Stomach (tissue), 9 donors: ENCODE results near the gene PRKCB. TPM values are rescaled to one million over a fixed set of nuclear protein-coding genes. Genes with fewer than 3 reads are reported as not detected.

Source experiments
- DNase-seq, 2 donors: peaks; one replicate each; pipeline versions ENCODE4 v3.0.0 to v3.0.0-alpha.2; 2013 to 2019
- H3K27ac ChIP-seq, 5 donors: fragments of 200-600 bp in 4 of 5; sonication (generic) in 4 of 5; one replicate each; pipeline ENCODE4 v1.5.1; 2013 to 2019; ENCODE audit warnings: mild to moderate bottlenecking in 1 of 5, moderate library complexity in 1 of 5
- H3K27me3 ChIP-seq, 3 donors: fragments of 200-600 bp; sonication (generic); one replicate each; pipeline ENCODE4 v1.5.1; 2017 to 2019; ENCODE audit warnings: mixed run types in 1 of 3
- H3K36me3 ChIP-seq, 4 donors: fragments of 200-600 bp; sonication (generic); 1 replicate in 3 of 4; 2 replicates in 1 of 4; pipeline ENCODE4 v1.5.1; 2016 to 2019
- H3K4me1 ChIP-seq, 4 donors: fragments of 200-600 bp; sonication (generic); one replicate each; pipeline ENCODE4 v1.5.1; 2016 to 2019
- H3K4me3 ChIP-seq, 4 donors: fragments of 200-600 bp; sonication (generic) in 3 of 4; one replicate each; pipeline ENCODE4 v1.5.1; 2016 to 2019; ENCODE audit warnings: mild to moderate bottlenecking in 1 of 4
- H3K9me3 ChIP-seq, 4 donors: fragments of 200-600 bp; sonication (generic); one replicate each; pipeline ENCODE4 v1.5.1; 2016 to 2019
- EP300 ChIP-seq: sonication (generic); formaldehyde crosslinking; IDR thresholded peaks from one replicate; pipeline ENCODE4 v1.6.1; 2017; ENCODE audit warnings: antibody characterized with exemption
- POLR2A ChIP-seq, 4 donors: fragments of 450-650 bp; IDR thresholded peaks; one replicate each; pipeline ENCODE4 v1.6.1; 2016; ENCODE audit warnings: antibody characterized with exemption in 4 of 4, control low read depth in 2 of 4, mild to moderate bottlenecking in 1 of 4, moderate library complexity in 1 of 4
- POLR2AphosphoS5 ChIP-seq, 3 donors: sonication (generic); formaldehyde crosslinking; IDR thresholded peaks; one replicate each; pipeline ENCODE4 v1.6.1; 2016; ENCODE audit warnings: antibody characterized with exemption in 3 of 3
- WGBS, 5 donors: extraction: QIAGEN DNeasy Blood & Tissue Kit in 3 of 5; methylation state at CpG; one replicate each; pipeline versions ENCODE4 v1.1.5 to v1.1.7; 2013 to 2018; 5-methylcytosine and 5-hydroxymethylcytosine counted together
- intact Hi-C: fragments of 100-400 bp; cut with DNase I; formaldehyde crosslinking; loops from one replicate; pipeline ENCODE4 v1.15.1; 2023; ENCODE audit warnings: low total_unique reads
- polyA plus RNA-seq, 3 donors: library from polyadenylated mRNA; stranded (reverse); fragments of 200-250 nt; gene quantifications; one replicate each; pipeline ENCODE4 v1.2.3, GENCODE V29; 2013
- total RNA-seq, 5 donors: library from RNA; depleted of rRNA; stranded (reverse); fragments of >200 nt; gene quantifications; one replicate each; pipeline versions ENCODE4 v1.1.0 to v1.2.3, GENCODE V29; 2014 to 2016
- TF ChIP-seq, protein P1 (sequence below), 7 experiments: fragments of 450-650 bp in 4 of 7; fragments of 200-600 bp in 3 of 7; sonication (generic) in 3 of 7; IDR thresholded peaks; one replicate each; pipeline ENCODE4 v1.5.1; 2016 to 2019; ENCODE audit warnings: antibody characterized with exemption in 7 of 7, control low read depth in 2 of 7, mild to moderate bottlenecking in 1 of 7
- donor health status: healthy with polysubstance abuse.
- donor health status: Bipolar disorder and iron deficiency.
- donor health status: healthy.

PRKCB gene
- total and polyA plus RNA-seq, 8 donors = 1.1 to 49.6 (median 14.7) TPM

DNA sequence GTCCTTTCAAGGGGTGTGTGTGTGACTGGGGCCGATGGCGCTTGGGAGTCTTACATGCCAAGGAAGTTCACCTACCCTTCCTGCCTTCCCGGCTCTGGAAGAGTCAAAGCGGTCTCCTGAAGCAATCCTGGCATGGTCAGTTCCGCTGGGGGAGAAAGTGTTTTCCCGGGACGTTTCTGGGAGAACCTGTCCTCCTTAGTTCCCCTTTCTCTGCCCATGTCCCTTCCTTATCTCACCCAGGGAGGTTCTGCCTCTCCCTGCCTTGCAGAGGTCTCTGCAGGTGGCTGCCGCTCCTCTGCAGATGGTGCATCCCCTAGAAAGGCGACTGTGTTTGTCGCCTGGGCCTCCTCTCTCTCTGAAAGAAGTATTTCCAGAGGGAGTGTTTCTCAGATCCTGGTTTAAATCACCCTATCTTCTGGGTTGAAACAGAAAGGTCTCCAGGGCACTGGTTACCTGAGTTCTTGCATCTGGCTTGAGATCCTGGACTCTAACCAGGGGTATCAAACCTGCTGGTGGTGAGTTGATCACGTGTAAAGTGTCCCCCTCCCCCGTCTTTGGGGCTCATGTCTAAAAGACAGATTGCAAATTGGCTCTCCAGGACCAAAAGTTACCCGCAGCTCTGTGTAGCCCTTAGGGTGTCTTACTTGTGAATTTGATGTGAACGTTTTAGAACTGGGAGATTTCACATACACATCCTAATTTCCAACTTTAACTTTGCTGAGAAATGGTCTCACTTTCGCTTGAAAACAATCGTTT lies 1.9 kb downstream of the PRKCB start:
- DNase-seq = no peak
- peaks cover 0 to 47% (median 31%) of the 10 kb centered on the region in 3 donors for H3K27me3 ChIP-seq
- H3K4me1 ChIP-seq = peaks cover 0 to 35% (median 13%) of the 10 kb centered on the region in 4 donors
- H3K4me3 ChIP-seq = peak overlapping the region; percentile 54 to 69 (median 57)
- H3K36me3 ChIP-seq = no peaks in the 10 kb centered on the region
- 21 to 36% (median 26%) methylated on average over 16 of the region's 16 CpGs for WGBS, 5 donors
- H3K9me3 ChIP-seq = no peaks in the 10 kb centered on the region
- intact Hi-C loops = no loop called here
- TF ChIP-seq POLR2A (IDR thresholded peaks at IDR 0.05) (no peak), POLR2AphosphoS5 (IDR thresholded peaks at IDR 0.05) (no peak), EP300 (no peak)
- TF ChIP-seq, protein P1, sequence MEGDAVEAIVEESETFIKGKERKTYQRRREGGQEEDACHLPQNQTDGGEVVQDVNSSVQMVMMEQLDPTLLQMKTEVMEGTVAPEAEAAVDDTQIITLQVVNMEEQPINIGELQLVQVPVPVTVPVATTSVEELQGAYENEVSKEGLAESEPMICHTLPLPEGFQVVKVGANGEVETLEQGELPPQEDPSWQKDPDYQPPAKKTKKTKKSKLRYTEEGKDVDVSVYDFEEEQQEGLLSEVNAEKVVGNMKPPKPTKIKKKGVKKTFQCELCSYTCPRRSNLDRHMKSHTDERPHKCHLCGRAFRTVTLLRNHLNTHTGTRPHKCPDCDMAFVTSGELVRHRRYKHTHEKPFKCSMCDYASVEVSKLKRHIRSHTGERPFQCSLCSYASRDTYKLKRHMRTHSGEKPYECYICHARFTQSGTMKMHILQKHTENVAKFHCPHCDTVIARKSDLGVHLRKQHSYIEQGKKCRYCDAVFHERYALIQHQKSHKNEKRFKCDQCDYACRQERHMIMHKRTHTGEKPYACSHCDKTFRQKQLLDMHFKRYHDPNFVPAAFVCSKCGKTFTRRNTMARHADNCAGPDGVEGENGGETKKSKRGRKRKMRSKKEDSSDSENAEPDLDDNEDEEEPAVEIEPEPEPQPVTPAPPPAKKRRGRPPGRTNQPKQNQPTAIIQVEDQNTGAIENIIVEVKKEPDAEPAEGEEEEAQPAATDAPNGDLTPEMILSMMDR (IDR thresholded peaks at IDR 0.05) = no peak
- H3K27ac ChIP-seq = peak overlapping the region in 3 of 5 donors; percentile 14 to 59 (median 57)

DNA sequence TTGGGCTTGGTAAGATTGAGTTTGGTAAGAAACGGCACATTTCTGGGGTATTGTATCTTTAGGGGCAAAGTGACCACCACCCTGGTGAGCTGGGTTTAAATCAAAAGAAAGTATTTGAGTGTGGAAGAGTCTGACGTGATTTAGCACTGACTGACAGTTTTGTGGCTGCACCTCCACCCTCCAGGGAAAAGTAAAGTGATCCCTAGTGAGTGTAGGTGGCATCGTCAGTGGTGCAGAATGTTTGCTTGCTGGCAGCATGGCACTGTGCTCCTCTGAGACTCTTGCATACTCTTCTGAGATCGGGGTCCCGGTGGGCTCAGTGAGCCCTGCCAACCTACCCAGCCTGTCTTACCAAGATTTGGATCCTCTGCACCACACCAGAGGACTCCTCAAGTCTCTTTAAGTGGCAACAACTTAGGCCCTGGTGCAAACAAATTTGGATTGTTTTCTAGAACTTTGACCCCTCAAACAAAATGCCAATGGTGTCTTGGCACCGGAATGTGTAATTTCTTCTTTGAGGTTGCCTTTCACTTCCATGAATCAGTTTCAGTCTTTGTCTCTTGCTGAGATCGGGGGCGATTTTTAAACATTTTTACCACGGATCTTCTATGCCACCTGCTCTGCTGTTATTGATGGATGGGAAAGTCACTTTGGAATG lies 2.8 kb downstream of the PRKCB start:
- H3K27me3 ChIP-seq = peaks cover 0 to 47% (median 31%) of the 10 kb centered on the region in 3 donors
- H3K4me3 ChIP-seq = no peak overlapping the region
- no peaks in the 10 kb centered on the region for H3K9me3 ChIP-seq
- H3K36me3 ChIP-seq = no peaks in the 10 kb centered on the region
- H3K4me1 ChIP-seq = peaks cover 0 to 35% (median 13%) of the 10 kb centered on the region in 4 donors
- TF ChIP-seq POLR2A (IDR thresholded peaks at IDR 0.05) (no peak), EP300 (no peak), POLR2AphosphoS5 (IDR thresholded peaks at IDR 0.05) (no peak)
- TF ChIP-seq, protein P1 (IDR thresholded peaks at IDR 0.05) = no peak
- intact Hi-C loops = no loop called here
- WGBS, 5 donors = 42 to 52% (median 50%) methylated on average over 9 of the region's 9 CpGs
- no peak overlapping the region for H3K27ac ChIP-seq
- no peak for DNase-seq

DNA sequence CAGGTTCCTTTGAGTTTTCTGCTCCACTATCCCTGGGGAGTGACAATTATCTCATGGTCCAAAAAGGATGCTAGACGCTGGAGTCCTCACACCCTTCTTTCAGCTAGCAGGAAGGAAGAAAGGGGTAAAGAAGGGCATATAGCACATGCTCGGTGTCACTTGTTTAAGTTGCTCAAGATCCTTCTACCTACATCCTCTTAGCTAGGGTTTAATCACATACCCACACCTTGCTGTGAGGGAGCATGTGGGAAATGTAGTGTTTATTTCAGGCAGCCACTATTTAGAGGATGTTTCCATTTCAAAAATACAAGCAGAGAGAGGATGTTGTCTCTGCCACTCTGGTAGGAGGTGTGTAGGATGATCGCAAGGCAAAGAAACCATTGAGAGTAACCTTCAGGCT lies 4.5 kb downstream of the PRKCB start:
- Histone ChIP-seq H3K36me3 (no peaks in the 10 kb centered on the region), H3K9me3 (no peaks in the 10 kb centered on the region), H3K27ac (no peak overlapping the region), H3K27me3 (peaks cover 0 to 35% (median 29%) of the 10 kb centered on the region in 3 donors), H3K4me3 (no peak overlapping the region), H3K4me1 (peaks cover 0 to 31% (median 12%) of the 10 kb centered on the region in 4 donors)
- TF ChIP-seq POLR2A (IDR thresholded peaks at IDR 0.05) (no peak), EP300 (no peak), POLR2AphosphoS5 (IDR thresholded peaks at IDR 0.05) (no peak)
- TF ChIP-seq, protein P1 (IDR thresholded peaks at IDR 0.05) = no peak
- intact Hi-C loops = no loop called here
- no peak for DNase-seq
- 68 to 76% (median 72%) methylated on average over 3 of the region's 3 CpGs for WGBS, 5 donors

DNA sequence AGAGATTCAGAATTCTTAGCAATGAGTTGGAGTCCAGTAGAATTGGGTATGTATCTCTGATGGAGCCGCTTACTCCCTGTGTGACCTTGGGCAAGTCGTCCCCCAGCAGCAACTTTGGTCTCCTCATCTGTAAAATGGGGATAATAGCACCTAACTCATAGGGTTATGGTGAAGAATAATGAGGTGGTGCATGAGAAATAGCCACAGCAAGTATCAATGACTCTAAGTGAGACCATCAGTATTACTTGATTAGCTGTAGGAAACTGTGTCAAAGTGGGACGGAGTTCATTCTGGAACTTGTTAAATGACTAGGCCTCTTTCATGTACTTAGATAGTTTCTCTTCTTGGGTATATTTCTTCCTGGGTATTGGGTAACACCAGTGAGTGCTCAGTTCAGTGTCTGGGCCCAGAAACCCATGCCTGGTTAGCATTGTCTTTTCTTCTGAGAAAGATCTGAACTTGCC lies 6.4 kb downstream of the PRKCB start:
- 82 to 89% (median 87%) methylated on average over 3 of the region's 3 CpGs for whole genome bisulfite sequencing, 5 donors

More for the DNA sequence above, 6.4 kb downstream of the PRKCB start:
- H3K9me3 ChIP-seq = no peaks in the 10 kb centered on the region
- no peaks in the 10 kb centered on the region for H3K36me3 ChIP-seq
- H3K4me3 ChIP-seq = no peak overlapping the region
- TF ChIP-seq POLR2AphosphoS5 (IDR thresholded peaks at IDR 0.05) = no peak
- no peak for TF ChIP-seq POLR2A (IDR thresholded peaks at IDR 0.05)
- no peak for TF ChIP-seq EP300
- TF ChIP-seq, protein P1 (IDR thresholded peaks at IDR 0.05) = no peak
- H3K27ac ChIP-seq = no peak overlapping the region
- no peak for DNase-seq
- H3K4me1 ChIP-seq = peaks cover 0 to 15% (median 2%) of the 10 kb centered on the region in 4 donors
- intact Hi-C loops = no loop called here
- H3K27me3 ChIP-seq = peaks cover 0 to 17% (median 13%) of the 10 kb centered on the region in 3 donors
